Mucosa of stomach (tissue), 1 donor: Measurements from ENCODE around the gene BARX1.
"Not testable (repeated sequence)": the region's sequence is repeated elsewhere in the genome, so short reads cannot be mapped to it uniquely, and the experiment has no call there.

Source experiments
- H3K27me3 ChIP-seq: one replicate; pipeline ENCODE4 v1.7.0; 2013; ENCODE audit warnings: mild to moderate bottlenecking, low read length; ENCODE audit not compliant: control insufficient read depth, insufficient read depth
- H3K36me3 ChIP-seq: one replicate; pipeline ENCODE4 v1.7.0; 2013; ENCODE audit warnings: low read length; ENCODE audit not compliant: control insufficient read depth, insufficient read depth
- H3K4me1 ChIP-seq: one replicate; pipeline ENCODE4 v1.7.0; 2013; ENCODE audit warnings: mild to moderate bottlenecking, low read length; ENCODE audit not compliant: control insufficient read depth, insufficient read depth
- H3K4me3 ChIP-seq: one replicate; pipeline ENCODE4 v1.7.0; 2013; ENCODE audit warnings: low read length
- H3K9ac ChIP-seq: one replicate; pipeline ENCODE4 v1.7.0; 2013; ENCODE audit warnings: mild to moderate bottlenecking, low read length, moderate library complexity
- H3K9me3 ChIP-seq: one replicate; pipeline ENCODE4 v1.7.0; 2013; ENCODE audit warnings: mild to moderate bottlenecking, low read length, moderate library complexity; ENCODE audit not compliant: control insufficient read depth
- donor health status: Pancreatic carcinoma.

BARX1 gene

DNA sequence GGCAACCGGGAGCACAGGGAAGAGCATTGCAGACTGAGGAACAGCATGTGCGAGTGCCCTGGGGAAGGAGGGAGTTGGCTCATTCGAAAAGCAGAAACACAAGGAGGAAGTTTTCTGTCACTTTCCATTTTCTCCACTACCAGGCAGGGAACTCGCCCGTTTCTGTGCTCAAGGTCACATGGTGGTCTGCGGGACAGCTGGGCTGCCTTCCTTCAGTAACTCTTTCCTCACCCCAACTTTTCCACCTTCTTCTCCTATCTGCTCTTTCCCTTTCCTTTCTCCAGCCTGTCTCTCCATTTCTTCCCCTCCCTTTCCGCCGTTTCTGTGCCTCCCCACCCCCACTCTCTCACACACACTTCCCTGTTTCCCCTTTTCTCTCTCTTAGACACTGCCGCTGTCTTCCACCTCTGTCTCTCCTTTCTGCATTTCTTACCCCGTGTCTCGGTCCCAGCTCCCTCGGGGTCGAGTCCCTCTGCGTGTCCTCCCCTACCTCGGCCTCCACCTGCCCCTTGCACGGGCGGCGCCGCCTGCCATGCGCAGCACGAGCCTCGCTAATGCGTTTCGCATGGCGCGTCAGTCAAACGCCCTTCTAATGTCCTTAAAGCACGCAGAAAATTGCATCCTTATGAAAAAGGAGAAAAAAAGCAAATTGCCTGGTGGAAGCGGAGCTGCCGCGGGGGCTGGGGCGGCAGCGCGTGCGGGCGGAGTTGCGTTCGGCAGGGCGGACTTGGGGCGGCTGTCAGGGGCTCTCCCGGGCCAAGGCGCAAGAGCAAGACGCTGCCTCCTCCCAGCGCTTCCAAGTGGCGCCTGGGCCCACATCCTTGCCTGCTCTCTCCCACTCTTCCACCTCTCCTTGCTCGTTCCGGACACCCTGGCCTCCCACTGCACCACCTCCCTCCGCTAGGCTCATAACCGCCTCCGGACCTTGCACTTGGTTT is 9.5 kb downstream of the BARX1 start:
- Histone ChIP-seq H3K4me3 (no peak overlapping the region), H3K27me3 (peaks cover 88% of the 10 kb centered on the region), H3K4me1 (peaks cover 8% of the 10 kb centered on the region), H3K9me3 (no peaks in the 10 kb centered on the region), H3K36me3 (no peaks in the 10 kb centered on the region), H3K9ac (peak overlapping the region; percentile 10)

DNA sequence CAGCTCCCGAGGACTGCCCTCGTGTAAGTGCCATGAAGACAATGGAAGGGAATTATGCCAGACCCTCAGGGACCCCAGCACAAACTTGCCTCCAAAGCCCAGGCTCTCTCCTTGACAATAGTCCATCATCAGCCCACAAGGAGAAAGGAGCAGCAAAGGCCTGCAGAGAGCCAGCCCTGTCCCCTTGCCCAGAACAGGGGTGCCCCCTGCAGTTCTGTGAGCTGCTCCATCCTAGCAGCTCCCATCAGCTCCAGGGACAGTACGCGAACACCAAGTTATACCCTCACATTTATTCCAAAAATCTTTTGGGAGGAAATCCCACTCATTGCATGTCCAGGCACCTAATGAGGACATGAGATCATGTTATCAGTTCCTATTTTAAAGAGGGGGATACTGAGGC is 11.1 kb downstream of the BARX1 start:
- Histone ChIP-seq H3K36me3 (no peaks in the 10 kb centered on the region), H3K9me3 (no peaks in the 10 kb centered on the region), H3K27me3 (peaks cover 73% of the 10 kb centered on the region), H3K9ac (no peak overlapping the region), H3K4me1 (peaks cover 6% of the 10 kb centered on the region), H3K4me3 (no peak overlapping the region)

DNA sequence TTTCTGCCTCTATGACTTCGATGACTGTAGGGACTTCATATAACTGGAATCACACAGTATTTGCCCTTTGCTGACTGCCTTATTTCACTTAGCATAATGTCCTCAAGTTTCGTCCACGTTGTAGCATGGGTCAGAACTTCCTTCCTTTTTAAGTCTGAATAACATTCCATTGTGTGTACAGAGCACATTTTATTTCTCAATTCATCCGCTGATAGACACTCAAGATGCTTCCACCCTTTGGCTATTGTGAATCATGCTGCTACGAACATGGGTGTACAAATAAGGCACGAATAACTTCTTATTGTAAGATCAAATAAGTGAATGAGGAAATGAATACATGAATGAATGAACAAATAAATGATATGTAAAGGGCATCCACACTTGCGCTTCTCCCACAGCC is 13.0 kb downstream of the BARX1 start:
- Histone ChIP-seq H3K27me3 (peaks cover 56% of the 10 kb centered on the region), H3K4me1 (peaks cover 6% of the 10 kb centered on the region), H3K9ac (no peak overlapping the region), H3K36me3 (no peaks in the 10 kb centered on the region), H3K4me3 (no peak overlapping the region), H3K9me3 (no peaks in the 10 kb centered on the region)

DNA sequence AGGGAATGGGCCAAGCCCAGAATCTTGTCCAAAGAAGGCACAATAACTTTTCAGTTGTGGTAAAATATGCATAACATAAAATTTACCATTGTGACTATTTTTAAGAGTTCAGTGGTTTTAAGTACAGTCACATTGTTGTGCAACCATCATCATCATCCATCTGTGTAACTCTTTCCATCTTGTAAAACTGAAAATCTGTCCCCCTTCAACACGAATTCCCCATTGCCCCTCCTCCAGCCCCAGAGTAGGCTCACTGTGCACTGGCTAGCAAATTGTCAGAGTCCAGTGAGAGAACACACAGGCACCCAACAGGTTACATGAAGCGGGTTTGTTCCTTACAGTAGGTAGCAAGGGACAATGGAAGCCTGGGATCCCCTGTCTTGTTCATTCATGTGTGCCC is 13.7 kb downstream of the BARX1 start:
- Histone ChIP-seq H3K9ac (no peak overlapping the region), H3K36me3 (no peaks in the 10 kb centered on the region), H3K4me1 (peaks cover 6% of the 10 kb centered on the region), H3K9me3 (no peaks in the 10 kb centered on the region), H3K27me3 (peaks cover 56% of the 10 kb centered on the region), H3K4me3 (no peak overlapping the region)

DNA sequence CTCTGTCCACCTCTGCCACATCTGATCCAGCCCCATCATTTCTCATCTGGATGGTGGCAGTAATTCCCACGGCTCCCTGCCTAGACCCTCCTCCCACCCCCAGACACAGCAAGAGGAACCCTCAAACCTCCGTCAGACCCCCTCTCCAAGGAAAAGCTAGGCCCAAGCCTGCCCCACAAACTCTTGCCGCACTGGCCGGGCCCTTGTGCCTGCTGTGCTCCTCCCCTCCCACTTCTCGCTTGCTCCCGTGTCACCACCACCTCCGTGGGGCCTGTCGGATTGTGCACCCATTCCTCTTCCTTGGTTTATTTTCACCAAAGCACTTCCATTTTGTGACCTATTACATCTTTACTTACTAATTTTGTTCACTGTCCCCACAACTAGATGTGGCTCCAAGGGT is 14.2 kb downstream of the BARX1 start:
- Histone ChIP-seq H3K9me3 (no peaks in the 10 kb centered on the region), H3K4me1 (peaks cover under 1% of the 10 kb centered on the region), H3K36me3 (no peaks in the 10 kb centered on the region), H3K4me3 (no peak overlapping the region), H3K9ac (no peak overlapping the region), H3K27me3 (peaks cover 51% of the 10 kb centered on the region)

- H3K9ac ChIP-seq, H3K4me3 ChIP-seq, H3K9me3 ChIP-seq, H3K36me3 ChIP-seq, H3K4me1 ChIP-seq: not testable (repeated sequence)
- H3K27me3 ChIP-seq: peaks cover 37% of the 10 kb centered on the region
Measured at GRCh38 chr9:93939589-93939988, 15.6 kb downstream of the BARX1 start.

DNA sequence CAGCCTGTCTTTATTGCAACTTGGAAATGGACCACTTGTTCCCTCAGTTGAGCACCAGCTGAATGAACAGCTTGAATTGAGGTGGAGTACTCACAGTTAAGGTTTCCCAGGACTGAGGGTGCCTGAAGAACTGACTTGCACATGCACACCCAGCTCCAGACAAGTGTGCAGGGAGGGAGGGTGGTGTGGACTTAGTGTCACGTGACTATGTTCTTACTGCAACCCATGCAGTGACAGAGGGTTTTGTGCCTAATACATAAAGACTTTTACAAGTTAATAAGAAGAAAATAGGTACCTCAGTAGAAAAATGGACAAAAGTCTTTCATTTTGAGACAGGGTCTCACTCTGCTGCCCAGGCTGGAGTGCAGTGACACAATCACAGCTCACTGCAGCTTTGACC is 18.0 kb downstream of the BARX1 start:
- peaks cover 14% of the 10 kb centered on the region for H3K27me3 ChIP-seq

GRCh38 chr9:93931905-93932304 is 23.2 kb downstream of the BARX1 start:
- Histone ChIP-seq H3K36me3 (no peaks in the 10 kb centered on the region), H3K4me3 (no peak overlapping the region), H3K27me3 (peaks cover 30% of the 10 kb centered on the region), H3K4me1 (no peaks in the 10 kb centered on the region), H3K9ac (no peak overlapping the region), H3K9me3 (no peaks in the 10 kb centered on the region)

More for the DNA sequence above, 18.0 kb downstream of the BARX1 start:
- H3K9ac ChIP-seq: no peak overlapping the region
- H3K9me3 ChIP-seq: no peaks in the 10 kb centered on the region
- no peaks in the 10 kb centered on the region for H3K36me3 ChIP-seq
- H3K4me3 ChIP-seq: no peak overlapping the region
- H3K4me1 ChIP-seq: no peaks in the 10 kb centered on the region

GRCh38 chr9:93930070-93930469 is 25.1 kb downstream of the BARX1 start:
- Histone ChIP-seq H3K4me1 (no peaks in the 10 kb centered on the region), H3K9ac (no peak overlapping the region), H3K9me3 (no peaks in the 10 kb centered on the region), H3K4me3 (no peak overlapping the region), H3K27me3 (peaks cover 25% of the 10 kb centered on the region), H3K36me3 (no peaks in the 10 kb centered on the region)

DNA sequence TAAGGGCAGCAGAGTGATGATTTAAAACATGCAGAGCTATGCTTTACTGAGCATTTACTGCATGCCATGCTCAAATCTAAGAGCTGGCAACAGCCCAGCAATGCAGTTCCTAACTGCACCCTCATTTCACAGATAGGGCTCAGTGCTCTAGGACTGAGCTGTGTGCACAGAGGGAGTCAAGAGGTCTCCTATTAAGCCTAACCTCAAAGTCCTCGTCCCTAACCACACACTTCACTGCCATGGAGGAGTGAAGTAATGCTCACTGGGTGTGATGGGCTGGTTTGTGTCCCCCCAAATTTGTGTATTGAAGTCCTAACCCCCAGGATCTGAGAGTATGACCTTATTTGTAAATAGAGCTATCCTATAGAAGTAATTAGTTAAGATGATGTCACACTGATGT is 25.9 kb downstream of the BARX1 start:
- Histone ChIP-seq H3K9ac (no peak overlapping the region), H3K27me3 (peaks cover 25% of the 10 kb centered on the region), H3K9me3 (no peaks in the 10 kb centered on the region), H3K36me3 (no peaks in the 10 kb centered on the region), H3K4me1 (no peaks in the 10 kb centered on the region), H3K4me3 (no peak overlapping the region)

DNA sequence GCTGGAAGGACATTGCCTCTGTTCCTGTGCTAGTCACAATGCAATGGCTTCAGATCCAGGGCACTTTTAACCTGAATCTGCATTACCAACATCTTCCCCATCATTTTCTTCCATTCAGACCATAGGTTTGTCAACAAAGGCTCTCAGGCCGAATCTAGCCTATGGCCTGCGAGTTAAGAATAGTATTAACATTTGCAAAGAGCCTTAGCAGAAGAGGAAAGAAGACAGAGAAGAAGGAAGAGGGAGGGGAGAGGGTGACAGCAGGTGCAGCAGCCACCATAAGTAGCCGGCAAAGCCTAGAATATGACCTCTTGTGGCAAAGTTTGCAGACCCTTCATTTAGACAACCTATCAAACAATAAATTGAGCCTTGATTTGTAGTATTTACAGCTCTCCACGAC is 32.6 kb downstream of the BARX1 start:
- no peak overlapping the region for H3K4me3 ChIP-seq
- H3K9ac ChIP-seq: no peak overlapping the region
- no peaks in the 10 kb centered on the region for H3K4me1 ChIP-seq
- H3K9me3 ChIP-seq: no peaks in the 10 kb centered on the region
- no peaks in the 10 kb centered on the region for H3K27me3 ChIP-seq
- H3K36me3 ChIP-seq: no peaks in the 10 kb centered on the region

DNA sequence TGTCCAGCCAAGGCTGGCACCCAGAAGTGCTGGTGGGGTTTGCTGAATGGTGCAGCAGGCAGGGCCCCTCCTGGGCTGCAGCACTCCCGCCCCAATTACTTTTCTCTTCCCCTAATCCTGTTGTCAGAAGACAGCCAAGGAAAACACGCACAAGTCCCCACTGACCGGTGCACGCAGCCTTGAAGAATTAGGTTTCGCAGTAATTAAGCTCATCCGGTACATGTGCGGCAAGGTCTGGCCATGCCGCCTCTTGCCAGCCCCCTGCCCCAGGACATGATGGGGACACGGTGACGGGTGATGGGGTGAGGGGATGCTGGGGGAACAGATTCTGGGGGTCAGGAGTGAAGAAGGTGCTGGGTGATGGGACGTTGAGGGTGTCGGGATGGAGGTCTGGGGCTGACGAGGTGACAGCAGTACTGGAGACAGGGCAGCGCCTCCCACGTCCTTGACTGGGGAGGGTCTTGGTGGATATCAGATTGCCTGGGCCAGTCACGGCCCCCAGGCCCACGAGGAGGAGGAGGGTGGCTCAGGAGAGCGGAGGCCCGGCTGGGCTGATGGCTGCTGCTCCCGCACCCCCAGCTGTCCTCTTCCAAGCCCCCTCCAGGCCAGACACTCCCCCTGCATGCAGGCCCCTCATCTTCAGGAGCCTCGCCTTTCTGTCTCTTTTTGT is 34.9 kb downstream of the BARX1 start:
- Histone ChIP-seq H3K4me1 (no peaks in the 10 kb centered on the region), H3K4me3 (no peak overlapping the region), H3K36me3 (no peaks in the 10 kb centered on the region), H3K9me3 (no peaks in the 10 kb centered on the region), H3K27me3 (no peaks in the 10 kb centered on the region), H3K9ac (no peak overlapping the region)
